Activated T-cell treated with anti-CD3 and anti-CD28 coated beads, Interleukin-2, amount 50 U/mL, for 72 hours (primary cell): ENCODE data around the gene SORT1. TPM values are rescaled to one million over a fixed set of nuclear protein-coding genes. Genes with fewer than 3 reads are reported as not detected.
A peak's percentile ranks its signal among the peaks of the same experiment; 100 is the strongest.
"Not testable (repeated sequence)": the region's sequence is repeated elsewhere in the genome, so short reads cannot be mapped to it uniquely, and the experiment has no call there.

Source experiments
- ATAC-seq, 2 donors: fragments of 150-1000 bp; cut with Tn5 transposase; replicated peaks in 1 of 2; 2 replicates each; pipeline ENCODE4 v1.10.0; 2021; ENCODE audit warnings: moderate library complexity in 2 of 2, mild to moderate bottlenecking in 1 of 2
- DNase-seq, 2 donors: peaks; one replicate each; pipeline ENCODE4 v3.0.0; 2021 to 2022; ENCODE audit warnings: mixed read lengths in 1 of 2
- H3K27ac Mint-ChIP-seq: one replicate; pipeline ENCODE4 v1.8.0; 2022; ENCODE audit warnings: mild to moderate bottlenecking, moderate library complexity, mixed read lengths
- H3K27me3 Mint-ChIP-seq: one replicate; pipeline ENCODE4 v1.8.0; 2022; ENCODE audit warnings: low read depth, mixed read lengths
- H3K36me3 Mint-ChIP-seq, 2 donors: one replicate each; pipeline ENCODE4 v1.8.0; 2022; ENCODE audit warnings: mixed read lengths in 2 of 2, mild to moderate bottlenecking in 1 of 2; ENCODE audit not compliant: insufficient read depth in 2 of 2
- H3K4me1 Mint-ChIP-seq: one replicate; pipeline ENCODE4 v1.8.0; 2022; ENCODE audit warnings: low read depth, mixed read lengths
- H3K4me3 Mint-ChIP-seq, 2 donors: one replicate each; pipeline ENCODE4 v1.8.0; 2022; ENCODE audit warnings: mild to moderate bottlenecking in 2 of 2, mixed read lengths in 2 of 2, moderate library complexity in 2 of 2
- H3K9me3 Mint-ChIP-seq, 2 donors: one replicate each; pipeline ENCODE4 v1.8.0; 2022; ENCODE audit warnings: mixed read lengths in 2 of 2
- total RNA-seq, 2 donors: library from RNA; stranded (reverse); gene quantifications; one replicate each; pipeline ENCODE4 v1.2.3, GENCODE V29; 2022

SORT1 gene
- total RNA-seq, 2 donors from 2014 or later, result 1.4 to 4.8 TPM

DNA sequence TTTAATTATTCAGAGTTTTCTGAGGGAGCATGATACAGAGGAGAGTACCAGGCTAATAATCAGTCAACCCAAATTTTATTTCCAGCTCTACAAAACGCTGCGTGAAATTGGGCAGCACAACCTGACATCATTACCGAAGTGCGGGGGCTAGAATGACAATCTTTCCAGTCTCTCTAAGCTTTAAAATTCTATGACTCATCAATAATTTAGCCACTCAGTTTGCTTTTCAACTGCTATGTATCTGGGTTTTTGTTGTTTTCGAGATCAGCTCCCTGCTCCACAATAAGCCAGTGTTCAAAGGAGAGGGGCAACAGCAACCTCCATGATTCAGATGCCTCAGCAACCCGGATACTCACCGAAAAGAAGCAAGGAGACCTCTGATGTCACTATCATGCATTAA lies 13.9 kb downstream of the SORT1 start:
- H3K36me3 Mint-ChIP-seq, result no peaks in the 10 kb centered on the region

GRCh38 chr1:109383087-109383779 lies 14.5 kb downstream of the SORT1 start:
- peaks cover 0 to 1% of the 10 kb centered on the region in 2 donors for H3K9me3 Mint-ChIP-seq
- no peaks in the 10 kb centered on the region for H3K4me1 Mint-ChIP-seq
- no peaks in the 10 kb centered on the region for H3K36me3 Mint-ChIP-seq
- no peak for DNase-seq
- H3K27ac Mint-ChIP-seq, result no peak overlapping the region
- no peaks in the 10 kb centered on the region for H3K27me3 Mint-ChIP-seq
- no peak for ATAC-seq
- H3K4me3 Mint-ChIP-seq, result no peak overlapping the region

More for the DNA sequence above, 13.9 kb downstream of the SORT1 start:
- H3K27ac Mint-ChIP-seq, result no peak overlapping the region
- H3K9me3 Mint-ChIP-seq, result peaks cover 0 to 1% of the 10 kb centered on the region in 2 donors
- H3K4me3 Mint-ChIP-seq, result no peak overlapping the region
- ATAC-seq, result no peak
- H3K4me1 Mint-ChIP-seq, result no peaks in the 10 kb centered on the region
- H3K27me3 Mint-ChIP-seq, result peaks cover 3% of the 10 kb centered on the region
- no peak for DNase-seq

- H3K27me3 Mint-ChIP-seq, result no peaks in the 10 kb centered on the region
- ATAC-seq, result no peak
- H3K4me3 Mint-ChIP-seq, result no peak overlapping the region
- no peaks in the 10 kb centered on the region for H3K36me3 Mint-ChIP-seq
- H3K27ac Mint-ChIP-seq, result no peak overlapping the region
- peaks cover 2% of the 10 kb centered on the region for H3K4me1 Mint-ChIP-seq
- DNase-seq, result no peak
- H3K9me3 Mint-ChIP-seq, result peaks cover 0 to 1% of the 10 kb centered on the region in 2 donors
These were observed 16.1 kb downstream of the SORT1 start for GRCh38 chr1:109381573-109381972.

DNA sequence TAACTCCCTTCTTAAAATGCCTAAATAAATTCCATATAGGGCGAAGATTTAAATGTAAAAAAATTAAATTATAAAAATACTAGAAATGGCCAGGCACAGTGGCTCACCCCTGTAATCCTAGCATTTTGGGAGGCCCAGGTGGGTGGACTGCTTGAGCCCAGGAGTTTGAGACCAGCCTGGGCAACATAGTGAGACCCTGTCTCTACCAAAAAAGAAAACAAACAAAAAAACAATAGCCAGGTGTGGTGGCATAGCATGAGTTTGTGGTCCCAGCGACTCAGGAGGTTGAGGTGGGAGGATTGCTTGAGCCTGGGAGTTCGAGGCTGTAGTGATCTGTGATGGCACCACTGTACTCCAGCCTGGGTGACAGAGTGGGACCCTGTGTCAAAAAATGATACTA lies 17.8 kb downstream of the SORT1 start:
- ATAC-seq, result no peak
- H3K4me3 Mint-ChIP-seq, result no peak overlapping the region
- no peaks in the 10 kb centered on the region for H3K36me3 Mint-ChIP-seq
- peaks cover 18% of the 10 kb centered on the region for H3K4me1 Mint-ChIP-seq
- H3K27me3 Mint-ChIP-seq, result no peaks in the 10 kb centered on the region
- DNase-seq, result no peak
- H3K27ac Mint-ChIP-seq, result no peak overlapping the region
- peaks cover 0 to 1% of the 10 kb centered on the region in 2 donors for H3K9me3 Mint-ChIP-seq

DNA sequence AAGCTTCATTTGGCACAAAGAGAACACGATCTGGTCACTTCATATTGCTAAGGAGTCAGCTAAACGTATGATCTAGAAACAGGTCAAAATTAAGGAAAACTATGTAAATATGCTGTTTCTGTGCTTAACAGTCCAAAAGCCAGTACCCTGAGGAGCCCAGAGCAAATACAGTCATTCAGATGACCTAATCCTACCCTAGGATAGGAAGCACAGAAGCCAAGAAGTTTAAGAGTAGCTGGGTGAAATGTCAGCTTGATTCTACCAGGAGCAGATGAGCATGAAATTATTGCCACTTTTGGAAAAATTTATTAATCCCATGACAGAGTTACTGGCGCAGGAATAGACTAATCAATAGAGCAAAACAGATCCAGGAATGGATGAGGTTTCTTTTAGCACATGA lies 18.3 kb downstream of the SORT1 start:
- no peak overlapping the region for H3K27ac Mint-ChIP-seq
- no peaks in the 10 kb centered on the region for H3K36me3 Mint-ChIP-seq
- H3K9me3 Mint-ChIP-seq, result peaks cover 0 to 1% of the 10 kb centered on the region in 2 donors
- DNase-seq (no peak), ATAC-seq (no peak)
- no peak overlapping the region for H3K4me3 Mint-ChIP-seq
- H3K27me3 Mint-ChIP-seq, result no peaks in the 10 kb centered on the region
- peaks cover 23% of the 10 kb centered on the region for H3K4me1 Mint-ChIP-seq

GRCh38 chr1:109377698-109378097 lies 20.0 kb downstream of the SORT1 start:
- H3K4me3 Mint-ChIP-seq, result no peak overlapping the region
- no peak overlapping the region for H3K27ac Mint-ChIP-seq
- no peaks in the 10 kb centered on the region for H3K36me3 Mint-ChIP-seq
- peaks cover 34% of the 10 kb centered on the region for H3K4me1 Mint-ChIP-seq
- no peak for ATAC-seq
- peaks cover 6% of the 10 kb centered on the region for H3K27me3 Mint-ChIP-seq
- DNase-seq, result no peak
- H3K9me3 Mint-ChIP-seq, result no peaks in the 10 kb centered on the region

- Mint-ChIP-seq H3K27me3 (peaks cover 17% of the 10 kb centered on the region), H3K4me1 (peaks cover 65% of the 10 kb centered on the region)
- ATAC-seq, H3K4me3 Mint-ChIP-seq, H3K27ac Mint-ChIP-seq, DNase-seq, H3K9me3 Mint-ChIP-seq, H3K36me3 Mint-ChIP-seq: not testable (repeated sequence)
These were observed 24.0 kb downstream of the SORT1 start for GRCh38 chr1:109373696-109374095.

GRCh38 chr1:109373126-109373525 lies 24.6 kb downstream of the SORT1 start:
- H3K4me1 Mint-ChIP-seq, result peaks cover 65% of the 10 kb centered on the region
- ATAC-seq, result no peak
- no peak for DNase-seq
- H3K4me3 Mint-ChIP-seq, result no peak overlapping the region
- H3K36me3 Mint-ChIP-seq, result no peaks in the 10 kb centered on the region
- no peaks in the 10 kb centered on the region for H3K9me3 Mint-ChIP-seq
- no peak overlapping the region for H3K27ac Mint-ChIP-seq
- H3K27me3 Mint-ChIP-seq, result peaks cover 17% of the 10 kb centered on the region

GRCh38 chr1:109372281-109372680 lies 25.4 kb downstream of the SORT1 start:
- Mint-ChIP-seq H3K27ac (no peak overlapping the region), H3K4me3 (no peak overlapping the region), H3K36me3 (no peaks in the 10 kb centered on the region), H3K27me3 (peaks cover 24% of the 10 kb centered on the region), H3K4me1 (peaks cover 65% of the 10 kb centered on the region), H3K9me3 (no peaks in the 10 kb centered on the region)
- DNase-seq (no peak), ATAC-seq (no peak)

DNA sequence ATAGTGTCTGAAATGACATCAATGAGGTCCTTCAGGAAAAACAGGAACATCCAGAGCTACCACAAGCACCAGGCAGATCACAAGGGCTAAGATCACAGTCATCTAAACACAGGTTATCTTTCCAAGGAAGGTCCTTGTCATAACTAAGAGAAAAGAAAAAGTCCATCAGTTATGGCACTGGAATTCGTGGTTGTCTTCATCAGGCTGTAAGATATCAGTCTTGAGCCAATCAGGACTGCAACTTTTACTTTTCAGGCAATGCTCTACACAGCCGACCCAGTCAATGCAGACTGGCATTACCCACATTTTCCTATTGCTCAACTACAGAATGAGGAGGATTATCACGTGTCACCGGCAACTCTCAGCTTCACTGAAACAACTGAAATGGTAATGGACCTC lies 26.4 kb downstream of the SORT1 start:
- peak overlapping the region; percentile 8 for H3K27ac Mint-ChIP-seq
- peaks cover 62% of the 10 kb centered on the region for H3K4me1 Mint-ChIP-seq
- H3K36me3 Mint-ChIP-seq, result no peaks in the 10 kb centered on the region
- H3K27me3 Mint-ChIP-seq, result peaks cover 33% of the 10 kb centered on the region
- no peaks in the 10 kb centered on the region for H3K9me3 Mint-ChIP-seq
- peak overlapping the region; percentile 55 to 61 for H3K4me3 Mint-ChIP-seq
- DNase-seq, result peak; percentile 26 to 27
- ATAC-seq, result peak; percentile 86 to 89

DNA sequence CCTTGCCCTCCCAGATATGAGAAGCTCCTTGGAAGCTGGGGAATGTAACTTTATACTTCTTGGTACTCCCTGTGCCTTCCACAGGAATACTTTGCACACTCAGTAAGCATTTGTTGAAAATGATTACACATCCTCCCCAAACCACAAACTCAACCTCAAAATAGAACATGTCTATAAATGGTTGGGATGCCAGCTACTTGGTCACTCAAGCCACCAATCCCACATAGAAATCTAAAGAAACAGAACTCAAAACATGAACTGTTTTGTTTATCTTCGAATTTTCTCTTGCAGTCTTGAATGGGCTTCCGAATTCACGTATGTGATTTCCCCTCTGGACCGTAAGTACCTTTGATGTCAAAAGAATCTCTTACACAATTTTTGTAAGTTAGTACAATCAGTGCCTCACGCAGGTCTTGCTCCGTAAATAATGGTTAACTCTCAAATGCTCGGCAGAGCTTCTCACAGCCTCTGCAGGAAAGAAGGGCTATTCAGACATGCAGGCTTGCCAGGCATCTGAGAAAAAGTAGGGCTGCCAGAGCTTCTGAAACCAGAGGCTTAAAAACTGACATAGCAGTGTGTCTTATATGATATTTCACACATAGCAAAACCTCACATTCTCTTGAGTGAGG lies 26.9 kb downstream of the SORT1 start:
- peaks cover 57% of the 10 kb centered on the region for H3K4me1 Mint-ChIP-seq
- ATAC-seq (peak; percentile 5 to 25), DNase-seq (peak in 1 of 2 donors; percentile 3)
- H3K4me3 Mint-ChIP-seq, result peak overlapping the region; percentile 55 to 61
- peak overlapping the region; percentile 8 for H3K27ac Mint-ChIP-seq
- H3K9me3 Mint-ChIP-seq, result no peaks in the 10 kb centered on the region
- H3K27me3 Mint-ChIP-seq, result peaks cover 33% of the 10 kb centered on the region
- H3K36me3 Mint-ChIP-seq, result no peaks in the 10 kb centered on the region

GRCh38 chr1:109369167-109369746 lies 28.5 kb downstream of the SORT1 start:
- H3K4me1 Mint-ChIP-seq, result peaks cover 41% of the 10 kb centered on the region
- no peak overlapping the region for H3K27ac Mint-ChIP-seq
- H3K36me3 Mint-ChIP-seq, result no peaks in the 10 kb centered on the region
- ATAC-seq (no peak), DNase-seq (no peak)
- no peaks in the 10 kb centered on the region for H3K9me3 Mint-ChIP-seq
- peaks cover 43% of the 10 kb centered on the region for H3K27me3 Mint-ChIP-seq
- no peak overlapping the region for H3K4me3 Mint-ChIP-seq

GRCh38 chr1:109368464-109368863 lies 29.3 kb downstream of the SORT1 start:
- Mint-ChIP-seq H3K9me3 (no peaks in the 10 kb centered on the region), H3K27me3 (peaks cover 47% of the 10 kb centered on the region)

More at GRCh38 chr1:109368464-109368863, 29.3 kb downstream of the SORT1 start:
- Mint-ChIP-seq H3K4me1 (peaks cover 39% of the 10 kb centered on the region), H3K27ac (no peak overlapping the region), H3K36me3 (no peaks in the 10 kb centered on the region), H3K4me3 (no peak overlapping the region)
- ATAC-seq (no peak), DNase-seq (no peak)
